Measurements from ENCODE around the gene DAB1. TPM values are rescaled to one million over a fixed set of nuclear protein-coding genes. Genes with fewer than 3 reads are reported as not detected.
A peak's percentile ranks its signal among the peaks of the same experiment; 100 is the strongest.

DAB1 gene
- total and polyA plus RNA-seq, 10 of the 15 experiments (the other 5 are each of a cell fraction or from before 2014, with no cell fraction given) = 0.02 to 0.10 (median 0.03) TPM; not detected in 5

DNA sequence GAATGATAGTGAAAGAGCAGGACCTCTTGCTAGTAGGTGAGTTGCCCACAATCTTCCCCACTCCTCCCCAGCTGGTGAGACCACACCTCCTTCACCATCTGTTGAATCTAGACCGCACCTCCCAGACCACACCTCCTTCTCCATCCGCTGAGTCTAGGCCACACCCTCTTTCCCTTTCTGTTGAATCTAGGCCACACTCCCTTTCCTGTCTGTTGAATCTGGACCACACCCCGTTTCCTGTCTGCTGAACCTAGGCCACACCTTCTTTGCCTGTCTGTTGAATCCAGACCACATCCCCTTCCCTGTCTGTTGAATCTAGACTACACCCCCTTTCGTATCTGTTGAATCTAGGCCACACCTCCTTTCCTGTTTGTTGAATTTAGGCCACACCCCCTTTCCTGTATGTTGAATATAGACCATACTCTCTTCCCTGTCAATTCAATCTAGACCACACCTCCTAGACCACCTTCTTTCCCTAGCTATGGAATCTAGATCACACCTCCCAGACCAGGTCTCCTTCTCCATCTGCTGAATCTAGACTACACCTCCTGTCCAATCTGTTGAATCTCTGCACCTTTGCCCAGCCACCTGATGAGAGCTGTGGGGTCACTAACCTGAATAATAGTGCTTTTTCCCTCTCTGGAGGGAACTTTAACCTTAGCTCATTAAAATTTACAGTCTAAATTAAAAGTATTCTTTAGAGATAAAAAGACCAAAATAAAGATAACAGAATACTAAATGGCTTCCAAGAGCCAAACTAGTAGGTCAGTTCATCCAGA, 116.3 kb downstream of the DAB1 start:
- Histone ChIP-seq H3K9me3 (replicated peaks; ENCODE audit: control insufficient read depth, insufficient read depth, low read length) (no peaks in the 10 kb centered on the region), H2AFZ (ENCODE audit: control insufficient read depth, low read depth, low read length) (no peak overlapping the region), H3K4me2 (ENCODE audit: control insufficient read depth, insufficient read depth) (no peak overlapping the region), H4K20me1 (ENCODE audit: control insufficient read depth, insufficient read depth) (no peaks in the 10 kb centered on the region), H3K9ac (ENCODE audit: control insufficient read depth, insufficient read depth, low read length) (no peak overlapping the region), H3K27ac (ENCODE audit: control insufficient read depth, insufficient read depth) (no peak overlapping the region), H3K79me2 (ENCODE audit: control insufficient read depth, insufficient read depth, low read length) (no peaks in the 10 kb centered on the region), H3K4me1 (ENCODE audit: control insufficient read depth, insufficient read depth, low read length) (no peaks in the 10 kb centered on the region), H3K27me3 (replicated peaks in 1 of 2; ENCODE audit: control insufficient read depth in 2 of 2, insufficient read depth in 2 of 2, low read length in 1 of 2) (no peaks in the 10 kb centered on the region), H3K4me3 (no peak overlapping the region), H3K36me3 (ENCODE audit: control insufficient read depth in 2 of 2, insufficient read depth in 2 of 2, low read length in 1 of 2) (no peaks in the 10 kb centered on the region)
- DNase-seq (ENCODE audit: low read depth, low spot score) (peak; percentile 3), ATAC-seq (peak; percentile 69), FAIRE-seq (no peak)
- in situ Hi-C loops (cut with MboI) (no loop called here), intact Hi-C loops (cut with micrococcal nuclease; ENCODE audit: unreplicated experiment) (no loop called here)
- no TSS peak for BruUV-seq (replicated peaks)
- ChIA-PET RAD21 (ENCODE audit: unreplicated experiment) (no interaction called here), POLR2A (no interaction called here), SMC1A (ENCODE audit: uncharacterized antibody, unreplicated experiment) (interaction anchor here (0.7 kb wide), 1 partner anchor 11 kb away, joined by 3 read pairs; no protein-coding TSS in a partner anchor), CTCF (no interaction called here)
- TF ChIP-seq CEBPB (IDR thresholded peaks at IDR 0.05; ENCODE audit: borderline replicate concordance in 1 of 2, low read depth in 2 of 2, low read length in 2 of 2) (no peak), MYB (IDR thresholded peaks at IDR 0.05; ENCODE audit: borderline replicate concordance, low read depth, low read length) (no peak), KLF5 (IDR thresholded peaks at IDR 0.05; ENCODE audit: partially characterized antibody) (no peak), NFYB (IDR thresholded peaks at IDR 0.05; ENCODE audit: insufficient read depth, low read depth, low read length) (no peak), ASH2L (IDR thresholded peaks at IDR 0.05; ENCODE audit: borderline replicate concordance, low read depth) (no peak), ZNF274 (IDR thresholded peaks at IDR 0.05; ENCODE audit: insufficient read depth, insufficient read length) (no peak), HDAC2 (IDR thresholded peaks at IDR 0.05) (no peak), RUNX3 (IDR thresholded peaks at IDR 0.05; ENCODE audit: low read length) (no peak), SIN3A (IDR thresholded peaks at IDR 0.05; ENCODE audit: low read depth, low read length) (no peak), GATAD2B (conservative IDR thresholded peaks at IDR 0.05; ENCODE audit: low read depth) (no peak)
- TF ChIP-seq, protein P1, sequence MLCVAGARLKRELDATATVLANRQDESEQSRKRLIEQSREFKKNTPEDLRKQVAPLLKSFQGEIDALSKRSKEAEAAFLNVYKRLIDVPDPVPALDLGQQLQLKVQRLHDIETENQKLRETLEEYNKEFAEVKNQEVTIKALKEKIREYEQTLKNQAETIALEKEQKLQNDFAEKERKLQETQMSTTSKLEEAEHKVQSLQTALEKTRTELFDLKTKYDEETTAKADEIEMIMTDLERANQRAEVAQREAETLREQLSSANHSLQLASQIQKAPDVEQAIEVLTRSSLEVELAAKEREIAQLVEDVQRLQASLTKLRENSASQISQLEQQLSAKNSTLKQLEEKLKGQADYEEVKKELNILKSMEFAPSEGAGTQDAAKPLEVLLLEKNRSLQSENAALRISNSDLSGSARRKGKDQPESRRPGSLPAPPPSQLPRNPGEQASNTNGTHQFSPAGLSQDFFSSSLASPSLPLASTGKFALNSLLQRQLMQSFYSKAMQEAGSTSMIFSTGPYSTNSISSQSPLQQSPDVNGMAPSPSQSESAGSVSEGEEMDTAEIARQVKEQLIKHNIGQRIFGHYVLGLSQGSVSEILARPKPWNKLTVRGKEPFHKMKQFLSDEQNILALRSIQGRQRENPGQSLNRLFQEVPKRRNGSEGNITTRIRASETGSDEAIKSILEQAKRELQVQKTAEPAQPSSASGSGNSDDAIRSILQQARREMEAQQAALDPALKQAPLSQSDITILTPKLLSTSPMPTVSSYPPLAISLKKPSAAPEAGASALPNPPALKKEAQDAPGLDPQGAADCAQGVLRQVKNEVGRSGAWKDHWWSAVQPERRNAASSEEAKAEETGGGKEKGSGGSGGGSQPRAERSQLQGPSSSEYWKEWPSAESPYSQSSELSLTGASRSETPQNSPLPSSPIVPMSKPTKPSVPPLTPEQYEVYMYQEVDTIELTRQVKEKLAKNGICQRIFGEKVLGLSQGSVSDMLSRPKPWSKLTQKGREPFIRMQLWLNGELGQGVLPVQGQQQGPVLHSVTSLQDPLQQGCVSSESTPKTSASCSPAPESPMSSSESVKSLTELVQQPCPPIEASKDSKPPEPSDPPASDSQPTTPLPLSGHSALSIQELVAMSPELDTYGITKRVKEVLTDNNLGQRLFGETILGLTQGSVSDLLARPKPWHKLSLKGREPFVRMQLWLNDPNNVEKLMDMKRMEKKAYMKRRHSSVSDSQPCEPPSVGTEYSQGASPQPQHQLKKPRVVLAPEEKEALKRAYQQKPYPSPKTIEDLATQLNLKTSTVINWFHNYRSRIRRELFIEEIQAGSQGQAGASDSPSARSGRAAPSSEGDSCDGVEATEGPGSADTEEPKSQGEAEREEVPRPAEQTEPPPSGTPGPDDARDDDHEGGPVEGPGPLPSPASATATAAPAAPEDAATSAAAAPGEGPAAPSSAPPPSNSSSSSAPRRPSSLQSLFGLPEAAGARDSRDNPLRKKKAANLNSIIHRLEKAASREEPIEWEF (IDR thresholded peaks at IDR 0.05; ENCODE audit: insufficient replicate concordance, low read depth, low read length) = no peak
- TF ChIP-seq, protein P2, sequence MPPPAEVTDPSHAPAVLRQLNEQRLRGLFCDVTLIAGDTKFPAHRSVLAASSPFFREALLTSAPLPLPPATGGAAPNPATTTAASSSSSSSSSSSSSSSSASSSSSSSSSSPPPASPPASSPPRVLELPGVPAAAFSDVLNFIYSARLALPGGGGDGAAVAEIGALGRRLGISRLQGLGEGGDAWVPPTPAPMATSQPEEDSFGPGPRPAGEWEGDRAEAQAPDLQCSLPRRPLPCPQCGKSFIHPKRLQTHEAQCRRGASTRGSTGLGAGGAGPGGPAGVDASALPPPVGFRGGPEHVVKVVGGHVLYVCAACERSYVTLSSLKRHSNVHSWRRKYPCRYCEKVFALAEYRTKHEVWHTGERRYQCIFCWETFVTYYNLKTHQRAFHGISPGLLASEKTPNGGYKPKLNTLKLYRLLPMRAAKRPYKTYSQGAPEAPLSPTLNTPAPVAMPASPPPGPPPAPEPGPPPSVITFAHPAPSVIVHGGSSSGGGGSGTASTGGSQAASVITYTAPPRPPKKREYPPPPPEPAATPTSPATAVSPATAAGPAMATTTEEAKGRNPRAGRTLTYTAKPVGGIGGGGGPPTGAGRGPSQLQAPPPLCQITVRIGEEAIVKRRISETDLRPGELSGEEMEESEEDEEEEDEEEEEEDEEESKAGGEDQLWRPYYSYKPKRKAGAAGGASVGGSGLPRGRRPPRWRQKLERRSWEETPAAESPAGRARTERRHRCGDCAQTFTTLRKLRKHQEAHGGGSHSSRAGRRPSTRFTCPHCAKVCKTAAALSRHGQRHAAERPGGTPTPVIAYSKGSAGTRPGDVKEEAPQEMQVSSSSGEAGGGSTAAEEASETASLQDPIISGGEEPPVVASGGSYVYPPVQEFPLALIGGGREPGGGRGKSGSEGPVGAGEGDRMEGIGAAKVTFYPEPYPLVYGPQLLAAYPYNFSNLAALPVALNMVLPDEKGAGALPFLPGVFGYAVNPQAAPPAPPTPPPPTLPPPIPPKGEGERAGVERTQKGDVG (CRISPR knock-in tag; IDR thresholded peaks at IDR 0.05) = no peak
- TF ChIP-seq, protein P3, sequence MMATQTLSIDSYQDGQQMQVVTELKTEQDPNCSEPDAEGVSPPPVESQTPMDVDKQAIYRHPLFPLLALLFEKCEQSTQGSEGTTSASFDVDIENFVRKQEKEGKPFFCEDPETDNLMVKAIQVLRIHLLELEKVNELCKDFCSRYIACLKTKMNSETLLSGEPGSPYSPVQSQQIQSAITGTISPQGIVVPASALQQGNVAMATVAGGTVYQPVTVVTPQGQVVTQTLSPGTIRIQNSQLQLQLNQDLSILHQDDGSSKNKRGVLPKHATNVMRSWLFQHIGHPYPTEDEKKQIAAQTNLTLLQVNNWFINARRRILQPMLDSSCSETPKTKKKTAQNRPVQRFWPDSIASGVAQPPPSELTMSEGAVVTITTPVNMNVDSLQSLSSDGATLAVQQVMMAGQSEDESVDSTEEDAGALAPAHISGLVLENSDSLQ (IDR thresholded peaks at IDR 0.05) = no peak
- WGBS (ENCODE audit: insufficient coverage, insufficient replicate concordance, low lambda C conversion rate, missing lambda C conversion rate) = 2% methylated on average over 4 of the region's 4 CpGs
